Measurements from ENCODE around the gene ZW10. TPM values are rescaled to one million over a fixed set of nuclear protein-coding genes. Genes with fewer than 3 reads are reported as not detected.
"Not testable (repeated sequence)": the region's sequence is repeated elsewhere in the genome, so short reads cannot be mapped to it uniquely, and the experiment has no call there.

Gene ZW10
- total RNA-seq, 4 donors from 2014 or later: 5.6 to 11.9 (median 8.6) TPM

GRCh38 chr11:113715273-113715672 is 58.2 kb downstream of the ZW10 start:
- Histone ChIP-seq H3K27ac (no peak overlapping the region), H3K4me3 (no peak overlapping the region), H3K9me3 (no peaks in the 10 kb centered on the region), H3K4me1 (no peaks in the 10 kb centered on the region), H3K27me3 (no peaks in the 10 kb centered on the region), H3K36me3 (no peaks in the 10 kb centered on the region)
- in situ Hi-C loops (cut with MboI; ENCODE audit: low pct_ligation_motif_present in 1 of 4, low pct_unique_long_range_greater_than_20kb in 1 of 4, low sequenced_read_pairs in 3 of 4): no loop called here
- WGBS, 2 donors (ENCODE audit: low coverage in 1 of 2): 71 to 91% methylated on average over 1 of the region's 1 CpG
- TF ChIP-seq CTCF (IDR thresholded peaks at IDR 0.05) (no peak), POLR2AphosphoS5 (IDR thresholded peaks at IDR 0.05) (no peak), POLR2A (IDR thresholded peaks at IDR 0.05) (no peak), EP300 (IDR thresholded peaks at IDR 0.05; ENCODE audit: low read depth) (no peak)
- DNase-seq: no peak
- intact Hi-C loops (cut with DNase I; ENCODE audit: low total_unique reads): no loop called here

DNA sequence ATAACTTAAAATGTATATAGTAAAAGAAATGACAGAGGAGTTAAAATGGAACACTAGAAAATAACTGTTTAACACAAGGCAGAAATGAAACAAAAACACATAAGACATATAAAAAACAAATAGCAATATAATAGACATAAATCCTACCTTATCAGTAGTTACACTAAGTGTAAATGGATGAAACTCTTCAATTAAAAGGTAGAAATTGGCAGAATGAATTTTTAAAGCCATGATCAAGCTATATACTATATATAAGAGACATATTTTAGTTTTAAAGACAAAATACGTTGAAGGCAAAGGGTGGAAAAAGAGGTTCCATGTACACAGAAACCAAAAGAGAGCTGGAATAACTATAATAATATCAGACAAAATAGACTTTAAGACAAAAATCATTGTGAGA is 62.5 kb downstream of the ZW10 start:
- TF ChIP-seq CTCF (IDR thresholded peaks at IDR 0.05): no peak
- TF ChIP-seq POLR2A (IDR thresholded peaks at IDR 0.05): no peak
- TF ChIP-seq EP300 (IDR thresholded peaks at IDR 0.05; ENCODE audit: low read depth): no peak
- TF ChIP-seq POLR2AphosphoS5 (IDR thresholded peaks at IDR 0.05): no peak
- intact Hi-C loops (cut with DNase I; ENCODE audit: low total_unique reads): no loop called here
- no peaks in the 10 kb centered on the region for H3K27me3 ChIP-seq
- no peaks in the 10 kb centered on the region for H3K4me1 ChIP-seq
- in situ Hi-C loops (cut with MboI; ENCODE audit: low pct_ligation_motif_present in 1 of 4, low pct_unique_long_range_greater_than_20kb in 1 of 4, low sequenced_read_pairs in 3 of 4): no loop called here
- 92 to 100% methylated on average over 1 of the region's 1 CpG for WGBS, 2 donors (ENCODE audit: low coverage in 1 of 2)
- H3K36me3 ChIP-seq: no peaks in the 10 kb centered on the region
- H3K4me3 ChIP-seq: no peak overlapping the region
- H3K9me3 ChIP-seq: no peaks in the 10 kb centered on the region
- no peak overlapping the region for H3K27ac ChIP-seq
- no peak for DNase-seq

DNA sequence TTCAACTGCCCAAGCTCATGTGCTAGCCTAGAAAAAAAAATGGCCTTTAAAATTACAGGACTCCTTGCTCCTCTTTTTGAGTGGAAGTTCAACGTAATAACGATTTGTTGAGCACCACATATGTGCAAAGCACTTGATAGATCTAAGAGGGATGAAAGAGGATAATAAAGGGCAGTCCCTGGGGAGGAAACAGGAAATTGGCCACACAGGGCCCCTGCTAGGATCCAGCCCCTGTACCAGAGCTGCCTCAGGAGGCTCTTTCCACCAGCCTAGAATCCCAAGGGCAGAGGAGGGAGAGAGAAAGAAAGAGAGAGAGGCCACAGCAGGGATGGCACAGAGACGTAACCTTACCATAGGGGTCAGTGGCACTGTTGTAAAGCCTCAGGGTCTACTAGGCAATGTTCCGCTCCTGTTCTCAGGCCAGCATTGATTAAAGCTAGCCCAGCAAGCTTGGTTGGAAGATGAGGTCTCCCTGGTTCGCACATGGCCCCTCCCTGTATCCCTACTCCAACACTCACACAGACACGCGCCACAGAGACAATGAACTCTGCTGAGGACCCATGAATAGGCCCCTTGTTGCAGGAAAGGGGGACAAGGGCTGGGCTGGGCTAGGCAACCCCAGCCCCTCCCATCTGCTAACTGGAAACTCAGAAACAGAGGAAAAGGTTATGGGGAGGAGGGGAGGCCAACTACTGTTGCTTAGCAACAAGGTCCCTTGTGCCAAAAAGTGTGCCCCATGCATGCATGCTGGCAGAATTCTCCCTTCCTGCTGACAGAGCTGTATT is 67.4 kb downstream of the ZW10 start, which contains the start of gene TMPRSS5:
Gene TMPRSS5 (minus strand): TSS at position 438 of the 785 bp plus-strand sequence. CDS start 84 bp downstream, at position 354.
- H3K4me1 ChIP-seq: no peaks in the 10 kb centered on the region
- no peaks in the 10 kb centered on the region for H3K36me3 ChIP-seq
- no peaks in the 10 kb centered on the region for H3K27me3 ChIP-seq
- in situ Hi-C loops (cut with MboI; ENCODE audit: low pct_ligation_motif_present in 1 of 4, low pct_unique_long_range_greater_than_20kb in 1 of 4, low sequenced_read_pairs in 3 of 4): no loop called here
- 82% methylated on average over 7 of the region's 7 CpGs; no CpG with 5 or more reads in 1 of the 2 donors for WGBS, 2 donors (ENCODE audit: low coverage in 1 of 2)
- no peak within 1 kb of the TSS for H3K27ac ChIP-seq
- no peak within 1 kb of the TSS for H3K4me3 ChIP-seq
- DNase-seq: no peak
- intact Hi-C loops (cut with DNase I; ENCODE audit: low total_unique reads): no loop called here
- no peak for TF ChIP-seq EP300 (IDR thresholded peaks at IDR 0.05; ENCODE audit: low read depth)
- TF ChIP-seq CTCF (IDR thresholded peaks at IDR 0.05): no peak
- TF ChIP-seq POLR2A (IDR thresholded peaks at IDR 0.05): no peak
- no peak for TF ChIP-seq POLR2AphosphoS5 (IDR thresholded peaks at IDR 0.05)
- H3K9me3 ChIP-seq: no peaks in the 10 kb centered on the region

- intact Hi-C loops (cut with DNase I; ENCODE audit: low total_unique reads); H3K9me3 ChIP-seq; H3K27ac ChIP-seq; DNase-seq; in situ Hi-C loops (cut with MboI; ENCODE audit: low pct_ligation_motif_present in 1 of 4, low pct_unique_long_range_greater_than_20kb in 1 of 4, low sequenced_read_pairs in 3 of 4); H3K36me3 ChIP-seq; H3K4me1 ChIP-seq; H3K27me3 ChIP-seq; H3K4me3 ChIP-seq: not testable (repeated sequence)
- 50 to 93% methylated on average over 1 of the region's 1 CpG for WGBS, 2 donors (ENCODE audit: low coverage in 1 of 2)
Measured at GRCh38 chr11:113703551-113703950, 69.9 kb downstream of the ZW10 start.

All from transverse colon (tissue), 4 donors.